Posterior vena cava (tissue), 2 donors: Measurements from ENCODE around the gene SFXN1. TPM values are rescaled to one million over a fixed set of nuclear protein-coding genes. Genes with fewer than 3 reads are reported as not detected.
"Not testable (repeated sequence)": the region's sequence is repeated elsewhere in the genome, so short reads cannot be mapped to it uniquely, and the experiment has no call there.

ENCODE experiments used
- DNase-seq: peaks from one replicate; pipeline ENCODE4 v3.0.0-alpha.2; 2020; ENCODE audit warnings: low spot score
- intact Hi-C, 2 donors: fragments of 100-400 bp; cut with DNase I; formaldehyde crosslinking; loops; one replicate each; pipeline versions ENCODE4 v1.14.1 to v1.14.2; 2022 to 2023
- total RNA-seq, 2 donors: library from RNA; stranded (reverse); fragmentation: NEBNext Ultra II Directional; extraction: Animal tissue kit (Norgen Biotek cat#: 25700); gene quantifications; one replicate each; pipeline ENCODE4 v1.2.1, GENCODE V29; 2021
- donor health status: DM: yes; HTN: yes; CAD: no.
- donor health status: DM: yes; HTN: yes; CAD: no.

SFXN1 gene
- total RNA-seq, 2 donors from 2014 or later, result 17.5 to 21.7 TPM

DNA sequence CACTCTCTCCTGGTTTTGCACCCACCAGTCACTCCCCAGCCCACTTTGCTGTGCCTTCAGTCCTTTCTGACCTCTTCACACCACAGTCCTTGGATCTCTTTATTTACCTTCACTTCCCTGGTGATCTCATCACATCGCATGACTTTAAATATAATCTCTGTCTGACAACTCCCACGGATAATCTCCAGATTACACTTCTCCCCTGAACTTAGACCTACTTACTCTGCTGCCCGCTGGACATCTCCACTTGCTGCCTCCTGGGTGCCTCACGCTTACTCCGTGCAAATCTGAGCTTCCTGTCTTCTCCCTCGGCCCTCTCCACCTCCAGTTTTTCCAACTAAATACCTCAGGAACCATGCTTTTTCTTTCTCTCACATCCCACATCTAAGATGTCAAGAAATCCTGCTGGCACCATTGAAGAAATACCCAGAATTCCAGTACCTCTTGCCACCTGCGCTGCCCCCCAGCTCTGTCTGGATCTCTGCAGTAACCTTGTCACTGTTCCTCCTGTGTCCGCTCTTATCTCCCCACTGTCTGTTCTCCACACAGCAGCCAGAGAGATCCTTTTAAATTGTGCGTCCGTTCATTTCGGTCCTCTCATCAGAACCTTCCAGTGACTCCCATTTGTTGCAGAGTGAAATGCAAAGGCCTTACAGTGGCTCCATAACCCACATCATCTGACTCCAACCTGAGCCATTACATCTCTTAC lies 9.3 kb downstream of the SFXN1 start:
- intact Hi-C loops, result no loop called here
- DNase-seq, result no peak

GRCh38 chr5:175489693-175490443 lies 11.5 kb downstream of the SFXN1 start:
- no peak for DNase-seq
- intact Hi-C loops, result no loop called here

GRCh38 chr5:175491223-175491622 lies 12.9 kb downstream of the SFXN1 start:
- DNase-seq, result no peak
- intact Hi-C loops, result no loop called here

DNA sequence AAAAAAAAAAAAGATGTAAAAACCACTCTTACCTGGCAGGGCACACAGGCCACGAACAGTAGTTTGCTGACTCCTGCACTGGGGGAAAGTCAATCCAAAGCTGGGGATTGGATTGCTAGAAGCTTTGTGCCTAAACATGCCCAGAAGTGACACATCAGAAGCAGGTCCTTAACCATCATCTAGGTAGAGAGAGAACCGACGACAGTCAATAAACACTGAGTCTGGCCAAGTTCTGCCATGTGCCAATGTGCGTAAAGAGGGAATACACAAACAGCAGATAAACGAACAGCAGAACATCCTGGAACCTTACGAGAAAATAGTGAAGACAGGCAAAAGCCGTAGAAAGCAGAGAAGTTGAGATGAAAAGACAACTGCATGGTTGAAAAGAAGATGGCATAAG lies 14.9 kb downstream of the SFXN1 start:
- no peak for DNase-seq
- intact Hi-C loops, result no loop called here

DNA sequence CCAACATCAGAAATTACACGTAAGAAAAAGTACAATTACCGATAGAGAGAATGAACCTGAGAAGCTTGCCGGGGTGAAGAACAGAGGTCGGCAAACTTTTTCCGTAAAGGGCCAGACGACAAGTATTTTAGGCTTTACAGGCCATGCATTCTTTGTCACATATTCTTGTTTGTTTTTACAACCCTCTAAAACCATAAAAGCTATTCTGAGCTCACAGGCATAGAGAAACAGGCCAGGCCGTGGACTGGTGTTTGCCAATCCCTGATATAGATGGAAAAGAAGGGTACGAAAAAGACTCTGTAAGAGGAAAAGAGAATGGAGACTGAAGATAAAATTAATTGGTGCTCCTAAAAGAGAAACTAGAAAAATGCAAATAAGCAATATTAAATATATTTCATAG lies 15.4 kb downstream of the SFXN1 start:
- DNase-seq, result no peak
- intact Hi-C loops, result no loop called here

DNA sequence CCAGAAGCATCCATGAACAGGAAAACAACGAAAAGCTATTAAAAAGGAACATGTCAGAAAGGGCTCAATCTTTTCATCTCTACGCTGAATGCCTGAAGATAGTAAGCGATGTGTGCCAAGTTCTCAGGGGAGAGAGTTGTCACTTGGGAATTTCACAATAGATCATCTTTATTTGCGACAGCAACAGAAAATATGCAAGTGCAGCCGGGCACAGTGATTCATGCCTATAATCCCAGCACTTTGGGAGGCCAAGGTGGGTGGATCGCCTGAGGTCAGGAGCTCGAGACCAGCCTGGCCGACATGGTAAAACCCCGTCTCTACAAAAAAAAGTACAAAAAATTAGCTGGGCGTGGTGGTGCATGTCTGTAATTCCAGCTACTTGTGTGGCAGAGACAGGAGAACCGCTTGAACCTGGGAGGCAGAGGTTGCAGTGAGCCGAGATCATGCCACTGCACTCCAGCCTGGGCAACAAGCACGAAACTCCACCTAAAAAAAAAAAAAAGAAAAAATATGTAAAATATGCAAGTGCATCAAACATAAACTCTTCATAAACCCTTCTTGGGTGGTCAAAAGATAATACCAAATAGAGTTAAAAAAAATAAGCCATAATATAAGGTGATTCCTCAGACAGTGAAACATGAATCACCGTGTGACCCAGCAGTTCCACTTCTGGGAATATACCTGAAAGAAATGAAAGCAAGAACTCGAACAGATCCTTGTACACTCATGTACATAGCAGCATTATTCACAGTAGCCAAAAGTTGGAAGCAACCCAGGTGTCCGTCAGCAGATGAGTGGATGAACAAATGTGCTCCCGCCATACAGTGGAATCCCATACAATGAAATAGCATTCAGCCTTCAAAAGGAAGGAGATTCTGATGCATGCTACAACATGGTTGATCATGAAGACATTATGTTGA lies 16.2 kb downstream of the SFXN1 start:
- intact Hi-C loops, result no loop called here
- no peak for DNase-seq

GRCh38 chr5:175501759-175502158 lies 23.4 kb downstream of the SFXN1 start:
- intact Hi-C loops, result no loop called here
- DNase-seq, result no peak

DNA sequence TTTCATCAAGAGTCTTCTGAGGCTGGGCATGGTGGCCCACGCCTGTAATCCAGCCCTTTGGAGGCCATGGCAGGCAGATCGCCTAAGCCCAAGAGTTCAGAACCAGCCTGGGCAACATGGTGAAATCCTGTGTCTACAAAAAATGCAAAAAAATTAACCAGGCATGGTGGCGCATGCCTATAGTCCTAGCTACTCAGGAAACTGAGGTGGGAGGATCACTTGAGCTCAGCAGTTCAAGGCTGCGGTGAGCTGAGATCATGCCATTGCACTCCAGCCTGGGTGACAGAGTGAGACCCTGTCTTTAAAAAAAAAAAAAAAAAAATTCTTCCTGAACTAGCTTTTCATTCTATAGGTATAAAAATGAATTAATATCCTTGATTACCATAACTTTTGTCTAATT lies 29.3 kb downstream of the SFXN1 start:
- intact Hi-C loops, DNase-seq: not testable (repeated sequence)

DNA sequence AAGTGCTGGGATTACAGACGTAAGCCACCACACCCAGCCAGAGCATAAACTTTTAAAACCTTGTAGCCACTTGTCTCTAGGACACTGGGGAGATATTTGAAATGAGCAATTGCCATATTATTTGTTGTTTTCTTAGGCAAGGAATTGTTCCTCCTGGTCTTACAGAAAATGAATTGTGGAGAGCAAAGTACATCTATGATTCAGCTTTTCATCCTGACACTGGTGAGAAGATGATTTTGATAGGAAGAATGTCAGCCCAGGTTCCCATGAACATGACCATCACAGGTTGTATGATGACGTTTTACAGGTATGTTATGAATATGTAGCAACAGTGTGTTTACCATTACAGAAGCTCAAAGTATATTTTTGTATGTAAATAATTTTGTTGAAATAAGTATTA lies 30.5 kb downstream of the SFXN1 start:
- no peak for DNase-seq
- intact Hi-C loops, result no loop called here

- DNase-seq, result no peak
- intact Hi-C loops, result no loop called here
Measured at GRCh38 chr5:175513297-175513696, 34.9 kb downstream of the SFXN1 start.

GRCh38 chr5:175513726-175514125 lies 35.4 kb downstream of the SFXN1 start:
- DNase-seq, result no peak
- intact Hi-C loops, result no loop called here

GRCh38 chr5:175516933-175517823 lies 38.8 kb downstream of the SFXN1 start:
- DNase-seq, result no peak
- intact Hi-C loops, result no loop called here

DNA sequence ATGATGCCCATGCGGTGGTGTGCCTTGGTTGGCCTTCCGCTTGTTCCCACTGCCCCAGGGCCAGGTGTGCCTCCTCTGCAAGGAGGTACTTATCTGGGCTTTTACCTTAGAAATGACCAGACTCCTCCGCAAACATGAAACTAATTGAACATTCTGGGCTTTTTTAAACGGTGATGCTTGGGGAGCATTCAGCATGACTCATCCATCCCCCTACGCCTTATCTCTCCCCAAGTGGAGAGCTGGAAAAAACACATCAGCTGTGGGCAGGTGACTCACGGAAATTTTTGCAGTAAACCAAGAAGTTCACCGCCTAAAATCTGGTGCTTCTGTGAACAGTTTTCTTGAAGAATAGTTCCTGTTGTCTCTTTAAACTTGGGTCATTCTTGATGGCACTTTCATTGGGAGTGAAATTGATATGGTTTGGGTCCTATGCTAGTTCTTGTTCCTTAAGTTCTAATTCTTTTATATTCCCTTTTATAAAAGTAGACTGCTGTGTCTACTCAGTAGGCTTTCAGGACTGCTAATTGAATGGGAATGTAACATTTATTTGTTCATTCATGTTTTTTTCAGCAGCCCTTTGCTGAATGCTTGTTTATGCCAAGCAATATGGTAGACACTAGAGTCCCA lies 39.6 kb downstream of the SFXN1 start:
- intact Hi-C loops, result no loop called here
- no peak for DNase-seq

DNA sequence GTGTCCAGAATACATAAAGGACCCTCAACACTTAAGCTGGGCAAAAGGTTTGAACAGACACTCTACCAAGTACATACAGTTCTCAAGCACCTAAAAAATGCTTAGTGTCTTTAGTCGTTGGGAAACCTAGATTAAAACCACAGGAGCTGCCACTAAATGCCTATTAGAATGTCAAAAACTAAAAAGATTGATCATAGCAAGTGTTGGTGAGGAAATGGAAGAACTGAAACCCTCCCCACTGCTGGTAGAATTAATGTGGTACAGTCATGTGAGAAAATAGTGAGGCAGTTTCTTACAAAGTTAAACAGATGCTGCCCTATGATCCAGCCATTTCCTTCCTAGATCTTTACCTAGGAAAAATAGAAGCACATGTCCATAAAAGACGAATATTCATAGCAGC lies 40.6 kb downstream of the SFXN1 start:
- DNase-seq, result no peak
- intact Hi-C loops, result no loop called here

DNA sequence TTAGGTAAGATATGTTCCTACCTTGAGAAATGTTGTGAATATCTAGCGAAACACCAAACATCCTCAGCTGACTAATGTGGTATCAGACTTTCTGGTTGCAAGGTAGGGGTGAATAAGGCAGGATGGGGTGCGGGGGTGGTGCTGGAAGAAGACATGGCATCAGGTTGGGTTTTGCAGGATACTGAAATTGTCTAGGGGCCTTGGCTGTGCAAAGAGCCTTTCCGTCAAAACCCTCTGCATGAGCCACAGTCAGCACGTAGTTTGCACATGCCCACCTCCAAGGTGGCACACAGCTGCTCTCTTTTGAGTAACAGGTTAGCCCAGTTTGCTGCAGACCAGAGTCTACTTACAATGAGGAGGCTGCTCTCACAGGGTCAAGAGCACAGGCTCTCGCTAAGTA lies 42.0 kb downstream of the SFXN1 start:
- no peak for DNase-seq
- intact Hi-C loops, result no loop called here

- no peak for DNase-seq
- intact Hi-C loops, result no loop called here
Measured at GRCh38 chr5:175520873-175521272, 42.5 kb downstream of the SFXN1 start.

DNA sequence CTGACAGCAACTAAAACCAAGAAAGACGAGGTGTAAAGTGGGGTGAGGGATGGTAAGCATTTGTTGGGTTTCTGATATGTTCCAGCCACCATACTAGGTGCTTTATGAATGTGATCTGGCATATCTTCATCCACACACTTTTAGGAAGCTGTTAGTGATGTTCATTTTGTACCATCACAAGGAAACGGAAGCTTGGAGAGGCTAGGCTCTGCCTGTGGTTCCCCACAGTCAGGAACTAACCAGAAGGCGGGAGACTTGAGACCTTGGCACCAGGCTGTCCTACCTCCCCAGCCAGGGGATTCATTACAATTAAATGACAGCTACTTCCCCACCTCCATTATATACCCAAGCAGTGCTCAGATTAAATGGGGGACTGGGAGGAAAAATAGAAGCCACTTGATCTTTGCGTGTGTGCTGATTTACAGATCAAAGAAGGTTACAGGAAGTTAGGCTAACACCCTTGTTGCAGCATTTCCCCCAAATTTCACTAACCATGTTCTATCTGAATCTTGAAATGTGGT lies 43.0 kb downstream of the SFXN1 start:
- no peak for DNase-seq
- intact Hi-C loops, result no loop called here

DNA sequence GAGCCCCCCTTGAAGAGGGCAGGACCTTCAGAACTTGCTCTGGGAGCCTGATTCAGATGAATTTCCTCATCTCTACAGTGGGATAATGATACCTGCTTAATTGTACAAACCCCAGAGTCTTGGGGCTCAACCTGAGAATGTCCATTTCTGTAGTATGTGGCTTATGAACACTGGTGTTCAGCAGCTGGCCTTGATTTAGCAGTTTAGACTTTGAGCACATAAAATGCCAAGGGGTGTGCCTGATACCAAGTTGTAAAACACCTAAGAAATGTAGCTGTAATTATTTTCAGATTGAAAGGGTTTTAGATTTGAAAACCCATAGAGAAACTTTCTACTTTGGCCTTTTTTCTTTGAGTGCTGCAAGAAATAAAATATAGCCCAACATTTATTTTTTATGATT lies 44.9 kb downstream of the SFXN1 start:
- DNase-seq, result no peak
- intact Hi-C loops, result no loop called here
